ENCODE data around the gene MET.

GRCh38 chr7:116840256-116840655, 168.3 kb downstream of the MET start:
- no peak for TF ChIP-seq CTCF (IDR thresholded peaks at IDR 0.05)
- TF ChIP-seq POLR2A (IDR thresholded peaks at IDR 0.05): no peak
